Stimulated activated naive CD4-positive, alpha-beta T cell (primary cell): ENCODE results near the gene KCTD20.

Experiments
- DNase-seq, 6 experiments: peaks; one replicate each; lab custom pipeline; 2025; lab: John Stamatoyannopoulos, UW

KCTD20 gene

GRCh38 chr6:36493859-36494258, 51.1 kb downstream of the KCTD20 start:
- no peak for DNase-seq

- DNase-seq: no peak
These were observed 52.3 kb downstream of the KCTD20 start for GRCh38 chr6:36495086-36495485.

- DNase-seq: no peak
These were observed 57.1 kb downstream of the KCTD20 start for GRCh38 chr6:36499918-36500317.

- no peak for DNase-seq
These were observed 58.9 kb downstream of the KCTD20 start for GRCh38 chr6:36501686-36502085.

GRCh38 chr6:36504181-36504580, 61.4 kb downstream of the KCTD20 start:
- DNase-seq: no peak

- no peak for DNase-seq
These were observed 62.2 kb downstream of the KCTD20 start for GRCh38 chr6:36504982-36505381.

- DNase-seq: no peak
These were observed 63.1 kb downstream of the KCTD20 start for GRCh38 chr6:36505744-36506534.

GRCh38 chr6:36506611-36507010, 63.8 kb downstream of the KCTD20 start:
- peak in 1 of 6 experiments; percentile 12 for DNase-seq

GRCh38 chr6:36508532-36508931, 65.7 kb downstream of the KCTD20 start:
- DNase-seq: no peak

- no peak for DNase-seq
These were observed 67.6 kb downstream of the KCTD20 start for GRCh38 chr6:36510365-36510764.

GRCh38 chr6:36514554-36515456, 72.0 kb downstream of the KCTD20 start:
- DNase-seq: no peak

- no peak for DNase-seq
These were observed 73.0 kb downstream of the KCTD20 start for GRCh38 chr6:36515844-36516243.

GRCh38 chr6:36516559-36516958, 73.8 kb downstream of the KCTD20 start:
- no peak for DNase-seq

- DNase-seq: no peak
These were observed 74.2 kb downstream of the KCTD20 start for GRCh38 chr6:36516988-36517387.

- DNase-seq: no peak
These were observed 74.6 kb downstream of the KCTD20 start for GRCh38 chr6:36517408-36517807.

GRCh38 chr6:36519352-36519751, 76.6 kb downstream of the KCTD20 start:
- no peak for DNase-seq

GRCh38 chr6:36523451-36523850, 80.7 kb downstream of the KCTD20 start:
- no peak for DNase-seq

- DNase-seq: no peak
These were observed 81.2 kb downstream of the KCTD20 start for GRCh38 chr6:36523936-36524499.

GRCh38 chr6:36524871-36525270, 82.1 kb downstream of the KCTD20 start:
- no peak for DNase-seq

- DNase-seq: no peak
These were observed 82.5 kb downstream of the KCTD20 start for GRCh38 chr6:36525346-36525745.

- DNase-seq: no peak
These were observed 83.3 kb downstream of the KCTD20 start for GRCh38 chr6:36526066-36526465.

GRCh38 chr6:36533321-36533720, 90.5 kb downstream of the KCTD20 start:
- no peak for DNase-seq
